ENCODE data around the gene PRR35. TPM values are rescaled to one million over a fixed set of nuclear protein-coding genes. Genes with fewer than 3 reads are reported as not detected.
A peak's percentile ranks its signal among the peaks of the same experiment; 100 is the strongest.

PRR35 gene
- total RNA-seq, 1 donor from 2014 or later = 0.12 TPM

DNA sequence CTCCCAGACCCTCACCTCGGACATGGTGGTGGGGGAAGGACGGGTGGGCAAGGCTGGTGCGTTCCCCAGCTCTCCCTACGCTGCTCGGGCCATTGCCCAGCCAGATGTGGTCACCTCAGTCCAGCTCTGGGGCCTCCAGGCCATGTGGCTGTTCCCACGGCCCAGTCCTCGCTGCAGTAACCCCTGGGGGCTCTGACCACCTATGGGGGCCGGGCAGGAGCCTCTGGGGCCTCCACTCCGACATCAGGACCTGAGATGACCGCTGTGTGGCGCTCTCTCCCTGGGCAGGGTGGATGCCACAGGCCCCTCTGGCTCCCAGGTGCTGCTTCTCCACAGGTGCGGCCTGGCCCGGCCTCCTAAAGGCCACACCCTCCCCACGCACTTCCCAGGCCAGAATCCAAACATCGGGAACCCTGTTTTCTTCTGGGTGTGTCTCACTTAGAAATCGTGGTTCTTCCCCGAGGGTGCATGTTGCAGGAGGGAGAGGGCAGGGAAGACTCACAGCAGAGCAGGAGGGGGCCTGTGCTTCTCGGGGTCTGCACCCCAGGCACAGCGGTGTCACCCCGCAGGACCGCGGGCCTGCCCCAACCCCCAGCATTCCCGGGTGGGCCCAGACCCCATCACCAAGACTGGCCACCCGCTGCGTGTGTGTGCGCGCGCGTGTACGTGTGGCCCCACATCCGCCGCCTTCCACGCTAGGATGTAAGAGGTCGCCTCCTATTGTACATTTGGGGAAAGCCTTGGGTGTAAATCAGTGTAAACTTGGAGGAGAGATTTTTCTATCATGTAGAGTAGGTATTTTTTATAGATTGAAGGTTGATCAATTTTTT is 38.6 kb upstream of the PRR35 start:
- Mint-ChIP-seq H3K27ac (no peak overlapping the region), H3K4me3 (no peak overlapping the region), H3K4me1 (ENCODE audit: unreplicated experiment) (peaks cover 3% of the 10 kb centered on the region), H3K36me3 (no peaks in the 10 kb centered on the region), H3K9me3 (no peaks in the 10 kb centered on the region), H3K27me3 (no peaks in the 10 kb centered on the region)
- no peak for TF ChIP-seq CTCF (conservative IDR thresholded peaks at IDR 0.05)
- DNase-seq (ENCODE audit: extremely low spot score, unreplicated experiment) = no peak

DNA sequence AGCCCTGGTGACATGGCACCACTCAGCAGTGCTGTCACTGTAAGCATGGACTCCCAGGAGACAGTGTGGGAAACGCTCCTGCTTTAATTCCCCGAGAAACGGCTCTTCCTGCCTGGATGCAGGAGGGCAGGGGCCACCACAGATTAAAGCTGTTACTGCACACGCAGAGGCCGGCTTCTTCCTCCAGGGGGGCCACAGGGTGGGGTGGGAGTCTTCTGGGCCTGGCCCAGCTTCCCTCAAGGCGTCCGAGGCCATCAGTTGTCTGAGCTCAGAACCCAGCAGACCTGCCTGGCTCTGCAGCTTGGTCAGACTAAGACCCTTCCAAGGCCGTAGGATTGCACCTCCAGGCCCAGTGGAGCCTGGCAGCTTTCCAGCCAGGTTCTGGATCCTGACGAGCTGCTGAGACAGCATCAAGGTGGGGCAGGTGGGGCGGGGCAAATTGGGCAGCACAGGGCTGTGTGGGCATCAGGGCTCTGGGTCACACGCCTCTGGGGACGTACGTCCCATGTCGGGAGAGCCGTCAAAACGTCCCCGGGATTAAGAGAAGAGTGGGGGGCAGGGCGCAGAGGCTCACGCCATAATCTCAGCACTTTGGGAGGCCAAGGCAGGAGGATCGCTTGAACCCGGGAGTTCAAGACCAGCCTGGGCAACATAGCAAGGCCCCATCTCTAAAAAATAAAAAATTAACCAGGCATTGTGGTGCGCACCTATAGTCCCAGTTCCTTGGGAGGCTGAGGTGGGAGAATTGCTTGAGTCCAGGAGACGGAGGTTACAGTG is 37.7 kb upstream of the PRR35 start:
- Mint-ChIP-seq H3K27ac (peak overlapping the region; percentile 55), H3K4me3 (peak overlapping the region; percentile 54), H3K9me3 (no peaks in the 10 kb centered on the region), H3K4me1 (ENCODE audit: unreplicated experiment) (peaks cover 4% of the 10 kb centered on the region), H3K36me3 (no peaks in the 10 kb centered on the region), H3K27me3 (no peaks in the 10 kb centered on the region)
- DNase-seq (ENCODE audit: extremely low spot score, unreplicated experiment) = no peak
- TF ChIP-seq CTCF (conservative IDR thresholded peaks at IDR 0.05) = no peak

DNA sequence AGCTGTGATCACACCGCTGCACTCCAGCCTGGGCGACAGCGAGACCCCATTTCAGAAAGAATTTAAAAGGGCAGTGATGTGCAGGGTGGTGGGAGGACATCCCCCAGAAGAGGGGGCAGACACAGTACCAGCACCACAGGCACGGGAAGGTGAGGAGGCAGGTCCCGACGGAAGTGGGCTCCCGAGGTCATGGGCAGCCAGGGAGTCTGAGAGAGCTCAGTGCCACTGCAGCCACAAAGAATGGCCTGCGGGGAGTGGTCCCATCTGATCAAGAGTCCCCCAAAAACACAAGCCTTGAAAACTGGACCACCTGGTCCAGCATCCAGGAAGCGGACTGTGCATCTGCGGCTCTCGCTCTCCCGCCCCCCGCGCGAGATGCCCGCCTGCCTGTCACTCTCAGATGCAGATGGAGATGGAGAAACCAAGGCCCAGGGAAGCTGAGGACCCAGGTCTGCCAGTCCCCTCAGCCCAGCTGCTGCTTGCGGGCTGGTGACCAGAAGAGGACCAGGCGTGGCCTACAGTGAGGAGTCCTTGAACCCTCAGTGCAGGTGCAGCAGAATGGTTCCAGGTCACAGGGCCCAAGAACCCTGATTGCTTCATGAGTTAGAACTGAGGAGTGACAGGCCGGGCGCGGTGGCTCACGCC is 37.0 kb upstream of the PRR35 start:
- DNase-seq (ENCODE audit: extremely low spot score, unreplicated experiment) = no peak
- Mint-ChIP-seq H3K4me1 (ENCODE audit: unreplicated experiment) (peaks cover 4% of the 10 kb centered on the region), H3K27ac (peak overlapping the region; percentile 55), H3K9me3 (no peaks in the 10 kb centered on the region), H3K36me3 (no peaks in the 10 kb centered on the region), H3K4me3 (peak overlapping the region; percentile 54), H3K27me3 (no peaks in the 10 kb centered on the region)
- TF ChIP-seq CTCF (conservative IDR thresholded peaks at IDR 0.05) = no peak

- Mint-ChIP-seq H3K27ac (peak overlapping the region; percentile 36), H3K4me3 (no peak overlapping the region), H3K4me1 (ENCODE audit: unreplicated experiment) (peaks cover 4% of the 10 kb centered on the region), H3K9me3 (no peaks in the 10 kb centered on the region), H3K27me3 (no peaks in the 10 kb centered on the region), H3K36me3 (no peaks in the 10 kb centered on the region)
- TF ChIP-seq CTCF (conservative IDR thresholded peaks at IDR 0.05) = no peak
- no peak for DNase-seq (ENCODE audit: extremely low spot score, unreplicated experiment)
These were observed 35.7 kb upstream of the PRR35 start for GRCh38 chr16:524274-525040.

GRCh38 chr16:525123-525519 is 35.1 kb upstream of the PRR35 start:
- Mint-ChIP-seq H3K4me3 (peak overlapping the region; percentile 80), H3K9me3 (no peaks in the 10 kb centered on the region), H3K27me3 (no peaks in the 10 kb centered on the region), H3K36me3 (no peaks in the 10 kb centered on the region), H3K4me1 (ENCODE audit: unreplicated experiment) (peaks cover 4% of the 10 kb centered on the region), H3K27ac (peak overlapping the region; percentile 95)
- TF ChIP-seq CTCF (conservative IDR thresholded peaks at IDR 0.05) = no peak
- DNase-seq (ENCODE audit: extremely low spot score, unreplicated experiment) = no peak
